ENCODE measurements around the gene KRTAP5-7.
A peak's percentile ranks its signal among the peaks of the same experiment; 100 is the strongest.
"Not testable (repeated sequence)": the region's sequence is repeated elsewhere in the genome, so short reads cannot be mapped to it uniquely, and the experiment has no call there.

KRTAP5-7 gene

DNA sequence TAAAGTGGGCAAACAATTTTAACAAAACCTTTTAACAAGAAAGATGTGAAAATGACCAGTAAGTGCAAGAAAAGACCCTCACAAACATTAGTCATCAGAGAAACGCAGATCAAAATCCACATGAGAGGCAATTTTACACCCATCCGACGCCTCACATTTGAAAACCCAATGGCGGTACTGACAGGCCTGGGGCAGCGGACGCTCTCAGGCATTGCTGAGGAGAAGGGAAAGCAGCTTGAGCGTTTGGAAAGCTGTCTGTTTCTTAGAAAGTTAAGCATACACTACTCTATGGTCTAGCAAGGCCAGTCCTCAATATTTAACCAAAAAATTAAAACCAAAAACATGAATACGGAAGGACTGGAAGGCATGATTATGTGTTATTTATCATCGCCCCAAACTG is 8.8 kb downstream of the KRTAP5-7 start:
- DNase-seq, result no peak

DNA sequence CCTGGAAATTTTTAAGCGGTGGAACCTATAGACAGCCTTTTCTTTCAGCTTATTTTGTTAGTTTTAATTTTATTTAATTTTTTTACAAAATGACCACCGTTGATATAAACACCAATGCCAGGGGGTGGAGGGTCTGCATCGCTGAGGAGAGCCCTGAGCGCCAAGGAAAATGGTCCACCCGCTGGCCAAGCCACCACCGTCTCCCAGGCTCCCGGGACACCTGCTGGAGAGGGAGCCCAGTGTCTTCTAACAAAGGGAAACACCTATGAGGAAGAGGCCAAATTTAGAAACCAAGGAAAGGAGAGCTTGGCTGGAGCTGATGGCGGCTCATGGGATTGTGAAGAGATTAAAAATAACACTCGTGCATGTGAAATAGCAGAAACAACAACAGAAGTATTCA is 10.5 kb downstream of the KRTAP5-7 start:
- DNase-seq, result no peak

DNA sequence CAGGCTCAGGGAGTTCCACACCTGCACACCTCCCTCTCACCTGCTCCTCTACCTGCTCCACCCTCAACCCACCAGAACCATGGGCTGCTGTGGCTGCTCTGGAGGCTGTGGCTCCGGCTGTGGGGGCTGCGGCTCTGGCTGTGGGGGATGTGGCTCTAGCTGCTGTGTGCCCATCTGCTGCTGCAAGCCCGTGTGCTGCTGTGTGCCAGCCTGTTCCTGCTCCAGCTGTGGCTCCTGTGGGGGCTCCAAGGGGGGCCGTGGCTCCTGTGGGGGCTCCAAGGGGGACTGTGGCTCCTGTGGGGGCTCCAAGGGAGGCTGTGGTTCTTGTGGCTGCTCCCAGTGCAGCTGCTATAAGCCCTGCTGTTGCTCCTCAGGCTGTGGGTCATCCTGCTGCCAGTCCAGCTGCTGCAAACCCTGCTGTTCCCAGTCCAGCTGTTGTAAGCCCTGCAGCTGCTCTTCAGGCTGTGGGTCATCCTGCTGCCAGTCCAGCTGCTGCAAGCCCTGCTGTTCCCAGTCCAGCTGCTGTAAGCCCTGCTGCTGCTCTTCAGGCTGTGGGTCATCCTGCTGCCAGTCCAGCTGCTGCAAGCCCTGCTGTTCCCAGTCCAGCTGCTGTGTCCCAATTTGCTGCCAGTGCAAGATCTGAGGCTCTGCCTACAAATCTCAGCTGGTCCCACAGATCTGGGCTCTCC is 11.1 kb downstream of the KRTAP5-7 start, which contains the start of gene KRTAP5-8:
TSS of gene KRTAP5-8 (plus strand) at position 49 of the 689 bp plus-strand sequence. CDS start at position 80, 31 bp downstream.
- not testable (repeated sequence) for DNase-seq

DNA sequence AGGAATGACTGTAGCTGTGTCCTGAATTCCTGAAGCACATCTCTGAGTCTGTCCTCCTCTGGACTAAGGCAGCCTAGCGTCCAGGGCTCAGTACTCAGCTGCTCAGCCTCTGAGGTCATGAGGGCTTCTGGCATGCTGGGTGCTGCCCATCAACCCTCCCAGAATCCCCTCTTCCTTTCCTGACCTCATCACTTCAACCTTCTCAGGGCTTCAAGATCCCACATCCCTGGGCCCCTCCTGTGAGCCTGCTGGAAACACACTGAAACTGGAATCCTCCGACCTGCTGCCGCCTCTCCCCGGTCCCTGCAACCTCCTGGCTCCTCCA is 11.6 kb downstream of the KRTAP5-7 start:
- DNase-seq, result no peak

DNA sequence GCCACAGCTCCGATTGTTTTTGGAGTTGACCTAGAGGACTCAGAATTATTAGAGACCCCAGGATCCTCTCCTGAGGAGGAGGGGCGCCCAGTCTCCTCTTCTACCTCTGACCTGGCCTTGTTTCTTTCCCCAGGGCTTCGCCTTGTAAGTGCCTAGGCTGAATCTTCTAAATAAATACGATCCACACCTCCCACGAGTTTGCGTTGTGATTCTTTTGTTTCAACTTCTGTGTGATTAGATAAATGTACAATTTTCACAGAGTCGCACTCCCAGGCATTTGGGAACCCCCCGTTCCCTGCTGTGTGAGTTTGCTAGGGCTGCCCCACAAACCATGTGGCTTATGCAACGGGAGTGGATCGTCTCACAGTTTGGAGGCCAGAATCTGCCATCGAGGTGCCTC is 11.9 kb downstream of the KRTAP5-7 start:
- no peak for DNase-seq

DNA sequence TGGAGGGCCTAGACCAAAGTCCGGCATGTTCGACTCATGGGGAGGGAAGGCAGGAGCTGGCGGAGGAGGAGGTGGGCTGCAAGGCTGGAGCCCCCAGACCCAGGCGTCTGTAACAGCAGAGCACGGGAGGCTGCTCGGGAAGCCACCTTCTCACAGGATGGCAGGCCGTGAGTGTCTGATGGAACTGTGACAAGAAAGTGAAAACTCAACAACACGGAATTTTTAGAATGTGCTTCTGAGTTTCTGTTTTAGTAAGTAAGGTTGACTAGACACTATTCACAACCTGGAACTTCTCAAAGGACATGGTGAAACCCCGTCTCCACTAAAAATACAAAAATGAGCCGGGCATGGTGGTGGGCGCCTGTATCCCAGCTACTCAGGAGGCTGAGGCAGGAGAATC is 12.9 kb downstream of the KRTAP5-7 start:
- DNase-seq, result not testable (repeated sequence)

DNA sequence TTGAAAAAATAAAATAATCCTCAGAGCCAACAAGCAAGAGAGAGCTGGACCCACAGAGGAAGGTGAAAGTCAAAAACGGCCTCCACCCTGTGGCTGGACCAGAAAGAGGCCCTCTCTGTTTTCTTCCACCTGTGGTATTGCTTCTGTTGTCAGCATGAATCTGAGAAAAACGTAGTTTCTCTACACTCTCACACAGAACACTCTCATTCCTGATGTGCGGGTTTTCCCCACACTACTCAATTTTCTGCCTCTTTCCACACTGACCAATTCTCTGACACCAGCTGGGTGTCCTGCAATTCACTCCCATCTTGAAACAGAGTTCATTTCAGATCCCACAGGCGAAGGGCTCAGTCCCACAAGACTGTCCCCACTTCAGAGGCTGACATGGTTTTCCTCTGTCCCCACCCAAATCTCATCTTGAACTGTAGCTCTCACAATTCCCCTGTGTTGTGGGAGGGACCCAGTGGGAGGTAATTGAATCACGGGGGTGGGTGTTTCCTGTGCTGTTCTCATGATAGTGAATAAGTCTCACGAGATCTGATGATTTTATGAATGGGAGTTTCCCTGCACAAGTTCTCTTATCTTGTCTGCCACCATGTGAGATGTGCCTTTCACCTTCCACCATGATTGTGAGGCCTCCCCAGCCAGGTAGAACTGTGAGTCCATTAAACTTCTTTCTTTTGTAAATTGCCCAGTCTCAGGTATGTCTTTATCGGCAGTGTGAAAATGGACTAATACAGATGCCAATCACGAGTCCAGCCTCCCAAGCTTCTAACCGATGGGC is 13.6 kb downstream of the KRTAP5-7 start:
- not testable (repeated sequence) for DNase-seq

DNA sequence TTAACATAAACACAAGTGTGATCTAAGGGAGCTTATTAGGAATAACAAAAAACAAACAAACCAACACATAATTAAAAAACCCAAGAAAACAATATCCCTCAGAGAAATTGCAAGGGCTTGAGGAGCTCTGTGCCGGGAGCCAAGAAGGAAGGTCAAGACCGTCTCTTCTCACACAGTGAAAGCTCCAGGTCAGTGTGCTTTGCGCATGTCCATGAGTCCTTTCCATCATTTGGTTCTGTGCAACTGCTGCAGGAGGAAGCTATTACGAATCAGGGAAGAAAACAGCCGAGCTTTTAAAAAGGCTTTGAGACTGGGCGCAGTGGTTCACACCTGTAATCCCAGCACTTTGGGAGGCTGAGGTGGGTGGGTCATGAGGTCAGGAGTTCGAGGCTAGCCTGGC is 15.3 kb downstream of the KRTAP5-7 start:
- DNase-seq, result no peak

DNA sequence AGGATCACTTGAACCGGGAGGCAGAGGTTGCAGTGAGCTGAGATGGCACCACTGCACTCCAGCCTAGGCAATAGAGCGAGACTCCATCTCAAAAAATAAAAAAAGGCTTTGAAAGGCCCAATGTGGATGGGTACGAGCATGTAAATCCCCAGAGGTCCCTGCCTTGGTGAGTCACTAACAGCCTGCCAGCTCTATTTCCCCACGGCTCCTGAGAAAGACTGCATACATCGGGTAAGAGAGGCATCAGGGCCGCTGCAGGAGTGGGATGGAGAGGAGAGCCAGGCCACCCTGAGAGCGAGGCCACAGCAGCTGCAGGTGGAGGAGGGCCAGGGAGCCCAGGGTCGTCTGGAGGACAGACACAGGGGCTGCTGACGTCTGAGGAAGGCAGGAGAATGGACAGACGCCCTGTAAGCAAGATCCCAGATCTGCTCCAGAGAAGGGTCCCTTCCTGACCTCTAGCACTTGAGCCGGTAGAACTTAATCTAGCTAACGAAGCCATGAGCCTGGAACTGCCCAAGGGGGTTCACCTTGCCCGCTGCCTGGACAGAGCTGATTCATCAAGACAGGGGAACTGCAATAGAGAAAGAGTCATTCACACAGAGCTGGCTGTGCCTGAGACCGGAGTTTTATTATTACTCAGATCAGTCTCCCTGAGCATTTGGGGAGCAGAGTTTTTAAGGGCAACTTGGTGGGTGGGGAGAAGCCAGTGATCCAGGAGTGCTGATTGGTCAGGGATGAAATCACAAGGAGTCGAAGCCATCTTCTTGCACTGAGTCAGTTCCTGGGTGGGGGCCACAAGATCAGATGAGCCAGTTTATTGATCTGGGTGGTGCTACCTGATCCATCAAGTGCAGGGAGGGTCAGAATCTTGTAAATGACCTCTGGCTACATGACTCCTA is 16.1 kb downstream of the KRTAP5-7 start:
- DNase-seq, result no peak

DNA sequence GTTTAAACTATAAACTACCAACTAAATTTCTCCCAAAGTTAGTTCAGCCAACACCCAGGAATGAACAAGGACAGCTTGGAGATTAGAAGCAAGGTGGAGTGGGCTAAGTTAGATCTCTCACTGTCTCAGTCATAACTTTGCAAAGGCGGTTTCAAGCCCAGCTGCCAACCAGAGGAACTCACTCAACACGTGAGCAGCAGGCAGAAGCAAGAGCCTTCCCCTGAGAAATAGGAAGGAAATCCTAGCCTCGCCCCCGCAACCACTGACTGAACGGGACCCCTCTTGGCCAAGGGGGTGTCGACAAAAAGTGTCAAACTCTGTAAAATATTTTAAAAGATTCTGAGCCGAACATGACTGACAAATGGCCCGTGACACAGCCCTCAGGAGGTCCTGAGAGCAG is 16.8 kb downstream of the KRTAP5-7 start:
- no peak for DNase-seq

DNA sequence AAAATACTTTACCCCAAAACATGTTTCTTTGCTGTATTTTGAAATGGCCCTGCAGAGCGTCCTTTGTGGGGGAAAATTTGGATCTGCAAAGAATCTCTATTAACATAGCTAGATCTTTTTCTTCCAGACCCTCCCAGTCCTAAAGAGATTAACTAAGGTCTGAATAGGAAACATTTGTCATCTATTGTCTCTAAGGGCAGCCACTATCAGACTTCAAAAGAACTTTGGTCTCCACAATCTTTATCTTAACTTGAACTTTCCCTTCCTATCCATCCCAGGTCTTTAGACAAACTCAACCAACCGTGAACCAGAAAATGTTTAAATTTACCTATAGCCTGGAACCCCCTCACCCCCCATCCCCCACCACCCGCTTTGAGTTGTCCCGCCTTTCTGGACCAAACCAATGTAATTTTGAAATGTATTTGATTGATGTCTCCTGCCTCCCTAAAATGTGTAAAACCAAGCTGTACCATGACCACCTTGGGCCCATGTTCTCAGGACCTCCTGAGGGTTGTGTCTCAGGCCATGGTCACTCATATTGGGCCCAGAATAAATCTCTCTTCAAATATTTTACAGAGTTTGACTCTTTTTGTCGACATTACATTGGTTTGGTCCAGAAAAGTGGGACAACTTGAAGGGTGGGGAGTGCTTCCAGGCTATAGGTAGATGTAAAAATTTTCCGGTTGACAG is 17.6 kb downstream of the KRTAP5-7 start:
- no peak for DNase-seq

DNA sequence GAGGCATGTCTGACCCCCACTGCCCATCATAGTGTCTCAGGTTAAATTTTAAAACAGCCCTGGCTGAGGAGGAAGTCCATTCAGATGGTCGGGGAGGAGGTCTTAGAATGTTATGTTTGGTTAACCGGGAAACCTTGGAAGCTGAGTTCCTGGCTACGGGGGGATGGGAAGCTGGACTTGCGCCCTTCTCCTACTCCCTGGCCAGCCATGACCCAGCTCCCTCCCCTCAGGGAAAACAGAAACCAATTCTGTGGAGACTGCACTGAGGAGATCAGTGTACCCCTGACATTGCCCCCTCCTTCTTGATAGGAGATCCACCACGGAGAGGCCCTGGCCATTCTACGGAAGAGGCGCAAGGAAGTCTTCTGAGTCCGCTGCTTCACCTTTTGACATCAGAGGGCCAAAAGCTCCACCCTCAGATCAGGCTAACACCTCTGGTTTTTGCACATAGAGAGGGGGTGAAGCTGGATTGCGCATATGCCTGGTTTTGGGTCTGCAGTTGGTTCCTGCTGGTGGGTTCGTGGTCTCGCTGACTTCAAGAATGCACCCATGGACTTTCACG is 18.4 kb downstream of the KRTAP5-7 start:
- DNase-seq, result no peak

DNA sequence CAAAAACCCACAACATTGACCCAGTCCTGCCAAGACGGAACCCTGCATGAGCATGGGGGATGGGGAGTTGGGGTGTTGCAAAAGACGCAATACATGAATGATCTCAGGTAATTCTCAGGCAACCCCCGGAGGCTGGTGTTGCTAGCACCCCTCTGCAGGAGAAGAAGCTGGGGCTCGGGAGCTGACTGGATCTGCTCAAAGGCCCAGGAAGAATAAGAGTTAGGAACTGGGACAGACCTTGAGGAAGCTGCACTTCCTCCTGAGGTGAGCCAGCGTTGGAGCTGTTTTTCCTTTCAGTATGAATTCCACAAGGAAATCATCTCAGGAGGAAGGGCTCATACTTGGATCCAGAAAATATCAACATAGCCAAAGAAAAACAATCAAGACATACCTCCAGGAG is 21.1 kb downstream of the KRTAP5-7 start, which contains the start of gene KRTAP5-9:
TSS of gene KRTAP5-9 (plus strand) at position 301 of the 400 bp plus-strand sequence. CDS start 238 bp downstream, outside the sequence.
- DNase-seq, result no peak

DNA sequence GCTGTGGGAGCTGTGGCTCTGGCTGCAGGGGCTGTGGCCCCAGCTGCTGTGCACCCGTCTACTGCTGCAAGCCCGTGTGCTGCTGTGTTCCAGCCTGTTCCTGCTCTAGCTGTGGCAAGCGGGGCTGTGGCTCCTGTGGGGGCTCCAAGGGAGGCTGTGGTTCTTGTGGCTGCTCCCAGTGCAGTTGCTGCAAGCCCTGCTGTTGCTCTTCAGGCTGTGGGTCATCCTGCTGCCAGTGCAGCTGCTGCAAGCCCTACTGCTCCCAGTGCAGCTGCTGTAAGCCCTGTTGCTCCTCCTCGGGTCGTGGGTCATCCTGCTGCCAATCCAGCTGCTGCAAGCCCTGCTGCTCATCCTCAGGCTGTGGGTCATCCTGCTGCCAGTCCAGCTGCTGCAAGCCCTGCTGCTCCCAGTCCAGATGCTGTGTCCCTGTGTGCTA is 21.7 kb downstream of the KRTAP5-7 start:
- DNase-seq, result no peak

DNA sequence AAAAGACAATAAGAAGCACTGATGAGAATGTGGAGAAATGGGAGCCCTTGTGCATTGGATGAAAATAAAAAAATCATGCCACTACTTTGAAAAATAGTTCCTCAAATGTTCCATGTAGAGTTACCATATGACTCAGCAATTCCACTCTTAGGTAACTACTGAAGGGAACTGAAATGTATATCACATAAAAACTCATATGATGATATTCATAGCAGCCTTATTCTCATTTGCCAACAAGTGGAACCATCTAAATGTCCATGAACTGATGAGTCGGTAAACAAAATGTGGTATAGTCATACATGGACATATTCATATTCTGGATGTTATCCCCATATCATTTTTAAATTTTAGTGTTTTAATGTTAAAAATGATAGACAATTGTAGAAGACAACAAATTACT is 24.6 kb downstream of the KRTAP5-7 start:
- no peak for DNase-seq

DNA sequence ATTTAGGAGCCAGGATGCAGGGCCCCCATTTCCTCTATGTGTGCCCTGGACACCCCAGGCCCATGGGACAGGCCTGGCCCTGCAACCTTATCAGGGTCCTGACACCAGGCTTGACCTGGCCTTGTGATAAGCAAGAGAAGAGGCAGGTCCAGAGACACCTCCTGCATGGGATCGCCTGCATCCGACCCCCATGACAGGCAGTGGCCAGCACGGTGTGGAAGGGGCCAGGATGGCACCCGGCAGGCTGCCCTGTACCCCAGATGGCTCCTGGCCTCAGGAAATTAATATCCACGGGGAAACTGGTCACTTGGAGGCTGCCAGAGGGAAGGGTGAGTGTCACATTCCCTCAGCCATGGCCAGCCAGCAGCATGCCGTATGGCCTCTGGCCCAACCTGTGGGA is 27.9 kb downstream of the KRTAP5-7 start:
- DNase-seq, result no peak

DNA sequence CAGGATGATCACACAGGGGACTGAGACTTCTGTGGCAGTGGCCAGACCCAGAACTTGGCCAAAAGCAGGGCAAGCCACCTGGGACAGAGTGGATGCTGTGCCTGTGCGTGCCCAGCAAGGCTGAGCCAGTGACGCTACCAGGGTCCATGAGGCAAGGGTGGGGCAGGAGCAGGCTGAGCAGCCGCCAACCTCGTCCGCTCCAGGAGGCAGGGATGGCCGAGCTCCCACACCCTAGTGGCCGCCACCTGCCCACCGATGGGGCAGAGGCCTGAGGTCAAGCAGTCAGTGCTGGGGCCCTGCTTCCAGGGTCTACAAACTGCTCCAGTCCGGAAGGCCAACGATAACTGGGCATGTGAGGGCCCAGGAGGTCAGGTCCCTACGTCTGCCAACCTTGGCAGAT is 28.4 kb downstream of the KRTAP5-7 start:
- no peak for DNase-seq

DNA sequence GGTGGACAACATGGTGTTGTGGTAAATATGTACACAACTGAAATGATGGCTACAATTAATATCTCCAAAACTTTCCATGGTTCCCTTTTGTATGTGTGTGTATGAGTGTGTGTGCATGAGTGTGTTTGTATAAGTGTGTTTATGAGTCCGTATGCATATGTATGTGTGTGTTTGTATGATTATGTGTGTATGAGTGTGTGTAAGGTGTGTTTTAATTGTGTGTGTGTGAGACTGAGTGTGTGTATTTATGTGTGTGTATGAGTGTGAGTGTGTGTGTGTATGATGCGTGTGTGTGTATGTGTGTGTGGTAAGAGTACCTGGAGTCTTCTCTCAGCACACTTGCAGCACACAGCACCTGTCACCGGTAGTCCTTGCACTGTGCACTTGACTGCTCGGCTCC is 29.0 kb downstream of the KRTAP5-7 start:
- no peak for DNase-seq

DNA sequence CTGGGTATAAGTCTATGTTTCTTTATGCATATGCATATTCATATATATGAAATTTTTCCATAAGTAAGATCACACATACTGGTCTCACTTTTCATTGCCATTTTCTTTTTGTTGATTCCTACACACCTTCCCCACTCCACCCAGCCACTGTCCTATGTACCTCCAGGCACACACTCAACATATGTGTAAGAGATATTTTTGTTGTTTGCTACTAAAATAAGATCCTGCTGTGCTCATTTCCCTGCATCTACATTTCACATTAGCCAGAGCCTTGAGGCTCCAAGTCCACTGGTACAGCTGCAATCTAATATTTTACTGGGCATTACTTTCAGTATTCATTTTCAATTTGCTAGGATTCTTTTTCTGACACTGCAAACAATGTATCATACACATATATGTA is 30.2 kb downstream of the KRTAP5-7 start:
- DNase-seq, result no peak

DNA sequence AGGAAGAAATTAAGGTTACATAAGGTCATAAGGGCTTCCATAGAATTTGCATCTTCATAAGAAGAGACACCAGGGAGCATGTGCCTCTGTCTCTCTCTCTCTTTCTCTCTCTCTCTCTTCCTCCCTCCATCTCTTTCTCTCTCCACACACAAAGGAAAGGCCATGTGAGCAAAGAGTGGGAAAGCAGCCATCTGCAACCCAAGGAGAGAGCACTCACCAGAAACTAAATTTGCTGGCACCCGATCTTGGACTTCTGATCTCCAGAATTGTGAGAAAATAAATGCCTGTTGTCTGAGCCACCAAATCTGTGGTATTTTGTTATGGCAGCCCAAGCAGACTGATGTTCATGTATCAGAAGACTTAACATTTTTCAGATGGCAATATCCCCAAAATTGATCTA is 31.9 kb downstream of the KRTAP5-7 start:
- peak in 1 of 2 donors; percentile 36 for DNase-seq

DNA sequence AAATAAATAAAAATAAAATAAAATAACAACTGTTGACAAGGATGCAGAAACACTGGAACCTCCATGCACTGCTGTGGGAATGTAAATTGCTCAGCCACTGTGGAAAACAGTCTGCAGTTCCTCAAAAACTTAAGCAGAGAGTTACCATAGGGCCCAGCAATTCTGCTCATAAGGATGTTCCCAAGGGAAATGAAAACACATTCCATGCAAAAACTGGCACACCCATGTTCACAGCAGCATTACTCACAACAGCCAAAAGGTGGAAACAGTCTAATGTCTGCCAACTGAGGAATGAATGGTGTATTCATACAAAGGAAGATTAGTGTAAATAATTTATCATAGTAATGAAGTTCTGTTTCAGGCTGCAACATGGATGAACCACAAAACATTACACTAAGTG is 35.1 kb downstream of the KRTAP5-7 start:
- no peak for DNase-seq

DNA sequence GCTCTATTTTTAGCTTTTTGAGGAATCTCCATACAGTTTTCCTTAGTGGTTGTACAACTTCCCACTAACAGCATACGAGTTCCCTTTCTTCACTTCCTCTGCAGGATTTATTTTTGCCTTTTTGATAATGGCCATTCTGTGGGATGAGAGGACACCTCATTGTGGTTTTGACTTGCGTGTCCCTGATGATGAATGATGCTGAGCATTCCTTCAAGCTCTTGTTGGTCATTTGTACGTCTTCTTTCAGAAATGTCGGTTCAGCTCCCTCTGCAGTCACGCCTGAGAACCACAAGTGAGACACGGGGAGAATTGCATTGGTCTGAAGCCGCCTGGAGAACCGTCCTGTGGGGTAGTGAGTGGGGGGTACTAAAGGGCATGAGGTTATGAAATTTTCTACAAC is 36.3 kb downstream of the KRTAP5-7 start:
- DNase-seq, result no peak
